Endothelial cell of umbilical vein (primary cell): ENCODE data around the gene MMP24. TPM values are rescaled to one million over a fixed set of nuclear protein-coding genes. Genes with fewer than 3 reads are reported as not detected.

ENCODE experiments used
- BruUV-seq: library from RNA; stranded (reverse); fragments of 400-500 nt; replicated peaks from 2 replicates; lab custom pipeline; 2021; lab: Mats Ljungman, UMichigan
- CTCF ChIA-PET: fragments of 300-600, 350-600 bp; sonication (Branson Sonifier 250); formaldehyde crosslinking; loops from one replicate; lab custom pipeline; 2021; ENCODE audit warnings: antibody characterized with exemption, inconsistent platforms; lab: Charles Lee
- POLR2A ChIA-PET: fragments of 300-600, 350-600 bp; sonication (Branson Sonifier 250); formaldehyde crosslinking; loops from one replicate; lab custom pipeline; 2021; ENCODE audit warnings: antibody characterized with exemption, inconsistent platforms; lab: Charles Lee
- DNase-seq: peaks from one replicate; pipeline ENCODE4 v3.0.0-alpha.2; 2011; ENCODE audit warnings: low read depth, low spot score
- FAIRE-seq: peaks from 2 replicates; lab custom pipeline; 2011; peaks lifted over from hg19 to GRCh38; lab: Jason Lieb, UNC
- H2AFZ ChIP-seq: 2 replicates; pipeline ENCODE4 v1.6.0; 2012; ENCODE audit warnings: low read depth, low read length, control low read depth, inconsistent platforms
- H3K27ac ChIP-seq: 2 replicates; pipeline ENCODE4 v1.5.1; 2011; ENCODE audit warnings: low read depth, mild to moderate bottlenecking, control low read depth, low read length, moderate library complexity; ENCODE audit not compliant: insufficient read depth
- H3K27me3 ChIP-seq, 2 experiments: 2 replicates each; pipeline versions ENCODE4 v1.6.0 to v1.6.1; 2011; ENCODE audit warnings: low read length in 2 of 2, mixed read lengths in 1 of 2; ENCODE audit not compliant: control insufficient read depth in 2 of 2, insufficient read depth in 2 of 2
- H3K36me3 ChIP-seq, 2 experiments: 2 replicates in 1 of 2; 3 replicates in 1 of 2; pipeline ENCODE4 v1.5.1; 2011; ENCODE audit warnings: low read length in 2 of 2, mild to moderate bottlenecking in 1 of 2, moderate library complexity in 1 of 2; ENCODE audit not compliant: control insufficient read depth in 2 of 2, insufficient read depth in 2 of 2; ENCODE audit errors: extremely low read depth in 1 of 2
- H3K4me1 ChIP-seq: 3 replicates; pipeline ENCODE4 v1.5.1; 2011; ENCODE audit warnings: mild to moderate bottlenecking, low read length; ENCODE audit not compliant: control insufficient read depth, insufficient read depth; ENCODE audit errors: extremely low read depth
- H3K4me2 ChIP-seq: 2 replicates; pipeline ENCODE4 v1.6.1; 2011; ENCODE audit warnings: low read length, control low read depth, mixed read lengths; ENCODE audit not compliant: insufficient read depth
- H3K4me3 ChIP-seq, 3 experiments: fragments of 200-600 bp in 1 of 3; sonication (generic), shearing (Covaris generic) in 1 of 3; replicated peaks in 1 of 3; 2 replicates each; pipeline ENCODE4 v1.5.1; 2011 to 2016; ENCODE audit warnings: control low read depth in 3 of 3, low read length in 3 of 3, mild to moderate bottlenecking in 2 of 3, inconsistent platforms in 1 of 3, low read depth in 1 of 3, moderate library complexity in 1 of 3; ENCODE audit not compliant: insufficient read depth in 1 of 3
- H3K79me2 ChIP-seq: 2 replicates; pipeline ENCODE4 v1.6.0; 2012; ENCODE audit warnings: low read length, inconsistent platforms; ENCODE audit not compliant: control insufficient read depth, insufficient read depth
- H3K9ac ChIP-seq: replicated peaks from 2 replicates; pipeline ENCODE3; 2011; ENCODE audit warnings: low read length, control low read depth; ENCODE audit not compliant: insufficient read depth; ENCODE audit errors: extremely low read depth
- H3K9me1 ChIP-seq: replicated peaks from 3 replicates; pipeline ENCODE4 v1.6.0; 2011; ENCODE audit warnings: mild to moderate bottlenecking, low read length; ENCODE audit not compliant: control insufficient read depth, insufficient read depth; ENCODE audit errors: extremely low read depth
- H3K9me3 ChIP-seq: replicated peaks from 2 replicates; pipeline ENCODE4 v1.5.1; 2012; ENCODE audit warnings: low read length, inconsistent platforms; ENCODE audit not compliant: control insufficient read depth, insufficient read depth
- H4K20me1 ChIP-seq: replicated peaks from 2 replicates; pipeline ENCODE3; 2011; ENCODE audit warnings: mild to moderate bottlenecking, low read length; ENCODE audit not compliant: control insufficient read depth, insufficient read depth; ENCODE audit errors: extremely low read depth
- EZH2 ChIP-seq: IDR thresholded peaks from 2 replicates; pipeline ENCODE4 v1.6.1; 2012; ENCODE audit warnings: borderline replicate concordance, low read depth, mild to moderate bottlenecking, moderate library complexity, low read length, inconsistent platforms; ENCODE audit not compliant: severe bottlenecking
- FOS ChIP-seq: IDR thresholded peaks from 2 replicates; pipeline ENCODE4 v1.6.1; 2011; ENCODE audit warnings: mild to moderate bottlenecking, low read length, moderate library complexity, borderline replicate concordance; ENCODE audit not compliant: insufficient read depth
- GATA2 ChIP-seq: IDR thresholded peaks from 2 replicates; pipeline ENCODE4 v1.7.0; 2011; ENCODE audit warnings: low read depth, mild to moderate bottlenecking, moderate library complexity, mixed read lengths, low read length; ENCODE audit not compliant: insufficient read length, insufficient read depth
- JUN ChIP-seq: IDR thresholded peaks from 2 replicates; pipeline ENCODE4 v1.6.1; 2011; ENCODE audit warnings: borderline replicate concordance, low read depth; ENCODE audit not compliant: insufficient read length, insufficient read depth
- MYC ChIP-seq: IDR thresholded peaks from one replicate; pipeline ENCODE4 v1.6.1; 2011; ENCODE audit warnings: mild to moderate bottlenecking, low read depth, low read length
- POLR2A ChIP-seq: IDR thresholded peaks from 2 replicates; pipeline ENCODE4 v1.6.1; 2012; ENCODE audit warnings: low read depth, mild to moderate bottlenecking, control low read depth, low read length
- POLR2AphosphoS5 ChIP-seq: IDR thresholded peaks from 2 replicates; pipeline ENCODE4 v1.6.1; 2012; ENCODE audit warnings: low read depth, mild to moderate bottlenecking, control low read depth, low read length, moderate library complexity; ENCODE audit not compliant: insufficient read depth
- dilution Hi-C: fragments of 300-500 bp; cut with MboI; formaldehyde crosslinking; loops from one replicate; pipeline ENCODE4 v1.15.0; 2019; ENCODE audit warnings: low sequenced_read_pairs; ENCODE audit not compliant: extremely low pct_ligation_motif_present
- intact Hi-C: fragments of 100-400 bp; cut with micrococcal nuclease; formaldehyde crosslinking; loops from one replicate; pipeline ENCODE4 v1.10.0; 2022
- polyA plus RNA-seq, 4 experiments: library from polyadenylated mRNA; depleted of rRNA in 3 of 4; stranded (reverse) in 3 of 4; unstranded in 1 of 4; fragments of >200 nt; gene quantifications; 2 replicates each; pipeline versions ENCODE4 v1.2.1 to v1.2.3, GENCODE V29; 2011 to 2012; ENCODE audit warnings: missing spikeins in 1 of 4
- total RNA-seq: library from RNA; stranded (reverse); gene quantifications from 2 replicates; pipeline ENCODE4 v1.2.3, GENCODE V29; 2021
- TF ChIP-seq, protein P1 (sequence below), 2 donors: IDR thresholded peaks; 1 replicate in 1 of 2; 2 replicates in 1 of 2; pipeline ENCODE4 v1.5.1; 2011; ENCODE audit warnings: low read length in 2 of 2, mild to moderate bottlenecking in 2 of 2, moderate library complexity in 2 of 2, control low read depth in 1 of 2, inconsistent platforms in 1 of 2, low read depth in 1 of 2; ENCODE audit not compliant: insufficient read depth in 1 of 2; ENCODE audit errors: extremely low read depth in 1 of 2
- TF ChIP-seq, protein P2 (sequence below): IDR thresholded peaks from 2 replicates; pipeline ENCODE4 v1.6.1; 2011; ENCODE audit not compliant: insufficient read depth, insufficient read length

The MMP24 gene
- total and polyA plus RNA-seq, 2 donors (not counting 3 experiments of a cell fraction or from before 2014, with no cell fraction given): 0.27 to 0.54 TPM

DNA sequence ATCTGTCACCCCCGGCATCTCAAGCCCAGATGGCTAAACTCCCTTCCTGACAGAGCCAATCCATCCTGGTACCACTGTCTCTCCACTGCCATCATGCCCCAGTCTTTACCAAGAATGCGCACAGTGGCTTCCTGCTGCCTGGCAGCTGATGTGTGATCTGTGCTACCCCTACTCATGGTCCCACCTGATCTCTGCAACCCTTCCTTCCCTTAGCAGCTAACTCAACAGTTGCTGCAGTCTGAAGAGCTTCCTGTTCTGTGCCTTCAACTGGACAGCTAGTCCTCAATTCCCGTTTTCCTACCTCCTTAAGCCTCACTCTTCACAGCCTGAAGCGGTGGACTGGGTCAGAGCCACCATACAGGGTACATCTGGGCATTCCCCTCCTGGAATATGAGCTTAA lies 73.3 kb downstream of the MMP24 start:
- Histone ChIP-seq H3K27ac (no peak overlapping the region), H3K9ac (no peak overlapping the region), H3K36me3 (no peaks in the 10 kb centered on the region), H3K4me2 (no peak overlapping the region), H3K27me3 (no peaks in the 10 kb centered on the region), H3K4me1 (peaks cover 33% of the 10 kb centered on the region), H3K79me2 (no peaks in the 10 kb centered on the region), H2AFZ (no peak overlapping the region), H3K4me3 (no peak overlapping the region), H4K20me1 (no peaks in the 10 kb centered on the region), H3K9me3 (no peaks in the 10 kb centered on the region), H3K9me1 (no peaks in the 10 kb centered on the region)
- dilution Hi-C loops: no loop called here
- POLR2A ChIA-PET: no interaction called here
- DNase-seq (no peak), FAIRE-seq (no peak)
- BruUV-seq: no TSS peak
- intact Hi-C loops: no loop called here
- CTCF ChIA-PET: interaction anchor here (1.0 to 2.1 kb wide), 5 partner anchors 10 to 155 kb away, joined by 3 to 5 read pairs (median 4); partner anchors contain the start of gene GDF5
- TF ChIP-seq FOS: no peak
- no peak for TF ChIP-seq MYC
- TF ChIP-seq EZH2: no peak
- TF ChIP-seq, protein P1, sequence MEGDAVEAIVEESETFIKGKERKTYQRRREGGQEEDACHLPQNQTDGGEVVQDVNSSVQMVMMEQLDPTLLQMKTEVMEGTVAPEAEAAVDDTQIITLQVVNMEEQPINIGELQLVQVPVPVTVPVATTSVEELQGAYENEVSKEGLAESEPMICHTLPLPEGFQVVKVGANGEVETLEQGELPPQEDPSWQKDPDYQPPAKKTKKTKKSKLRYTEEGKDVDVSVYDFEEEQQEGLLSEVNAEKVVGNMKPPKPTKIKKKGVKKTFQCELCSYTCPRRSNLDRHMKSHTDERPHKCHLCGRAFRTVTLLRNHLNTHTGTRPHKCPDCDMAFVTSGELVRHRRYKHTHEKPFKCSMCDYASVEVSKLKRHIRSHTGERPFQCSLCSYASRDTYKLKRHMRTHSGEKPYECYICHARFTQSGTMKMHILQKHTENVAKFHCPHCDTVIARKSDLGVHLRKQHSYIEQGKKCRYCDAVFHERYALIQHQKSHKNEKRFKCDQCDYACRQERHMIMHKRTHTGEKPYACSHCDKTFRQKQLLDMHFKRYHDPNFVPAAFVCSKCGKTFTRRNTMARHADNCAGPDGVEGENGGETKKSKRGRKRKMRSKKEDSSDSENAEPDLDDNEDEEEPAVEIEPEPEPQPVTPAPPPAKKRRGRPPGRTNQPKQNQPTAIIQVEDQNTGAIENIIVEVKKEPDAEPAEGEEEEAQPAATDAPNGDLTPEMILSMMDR (IDR thresholded peaks at IDR 0.05; ENCODE audit: extremely low read depth in 1 of 2, insufficient read depth in 1 of 2, low read depth in 1 of 2, low read length in 2 of 2): no peak
- no peak for TF ChIP-seq JUN
- TF ChIP-seq POLR2AphosphoS5: no peak
- no peak for TF ChIP-seq GATA2
- TF ChIP-seq, protein P2, sequence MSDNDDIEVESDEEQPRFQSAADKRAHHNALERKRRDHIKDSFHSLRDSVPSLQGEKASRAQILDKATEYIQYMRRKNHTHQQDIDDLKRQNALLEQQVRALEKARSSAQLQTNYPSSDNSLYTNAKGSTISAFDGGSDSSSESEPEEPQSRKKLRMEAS: no peak
- TF ChIP-seq POLR2A: no peak
